HS-5 (cell line): ENCODE results near the gene KCTD19.

Experiments used
- DNase-seq: peaks from one replicate; pipeline ENCODE4 v3.0.0-alpha.2; 2012; ENCODE audit warnings: low read depth

The KCTD19 gene

GRCh38 chr16:67242138-67242730 lies 84.3 kb downstream of the KCTD19 start:
- no peak for DNase-seq

DNA sequence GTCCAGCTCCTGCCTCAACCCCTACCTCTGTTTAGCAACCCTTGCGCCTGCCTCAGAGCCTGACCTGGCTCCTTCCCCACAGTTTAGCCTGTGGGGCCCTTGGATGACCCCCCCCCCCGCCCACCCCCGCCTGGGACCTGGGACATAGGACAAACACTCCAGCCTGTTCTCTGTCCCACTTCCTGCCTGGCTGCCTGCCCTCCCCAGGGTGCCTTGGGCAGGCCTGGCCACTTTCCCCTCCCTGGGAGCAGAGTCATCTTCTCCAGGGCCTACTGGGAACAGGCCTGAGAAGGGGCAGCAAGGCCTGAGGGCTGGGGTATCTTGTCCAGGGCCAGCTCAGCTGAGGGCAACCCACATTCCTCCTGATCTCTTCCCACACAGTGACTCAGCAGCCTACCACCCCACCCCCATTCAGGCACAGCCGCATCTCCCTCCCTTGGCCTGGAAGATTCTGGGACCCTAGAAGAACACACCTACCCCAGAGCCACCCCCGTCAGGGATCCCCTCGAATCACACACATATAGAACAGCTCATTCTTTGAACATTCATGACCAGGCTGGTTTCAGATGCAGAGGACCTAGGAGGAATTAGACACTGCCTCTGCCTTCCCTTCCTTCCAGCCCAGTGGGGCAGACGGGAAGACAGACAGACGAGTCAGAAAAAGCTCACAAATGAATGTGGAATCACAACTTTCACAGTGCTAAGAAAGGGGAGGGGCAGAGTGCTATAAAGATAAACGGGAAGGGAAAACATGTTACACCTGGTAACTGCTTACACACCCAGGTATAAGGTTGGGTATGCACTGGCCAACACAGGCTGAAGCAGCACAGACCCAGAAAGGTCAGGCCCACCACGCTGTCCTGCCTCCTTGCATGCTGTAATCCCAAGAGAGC lies 85.3 kb downstream of the KCTD19 start:
- DNase-seq = peak; percentile 64

DNA sequence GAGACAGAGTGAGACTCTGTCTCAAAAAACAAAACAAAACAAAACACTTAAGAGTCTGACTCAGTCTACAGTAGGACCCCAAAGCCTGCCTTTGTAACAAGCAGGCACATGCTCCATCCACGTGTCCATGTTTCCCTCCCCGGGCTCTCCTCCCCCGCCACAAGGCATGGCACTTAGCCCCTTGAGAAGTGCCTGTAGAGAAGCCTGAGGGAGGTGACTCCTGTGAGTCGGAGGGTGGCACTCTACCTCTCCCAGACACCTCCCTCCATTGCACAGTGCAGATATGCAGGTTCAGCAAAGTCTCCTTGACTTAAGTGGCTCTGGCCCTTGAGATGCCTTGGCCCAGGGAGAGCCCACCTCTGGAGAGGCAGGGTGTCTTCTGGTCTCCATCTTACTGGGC lies 86.0 kb downstream of the KCTD19 start:
- no peak for DNase-seq
